ENCODE results near the gene SPOUT1.
A peak's percentile ranks its signal among the peaks of the same experiment; 100 is the strongest.
"Not testable (repeated sequence)": the region's sequence is repeated elsewhere in the genome, so short reads cannot be mapped to it uniquely, and the experiment has no call there.

Gene SPOUT1

DNA sequence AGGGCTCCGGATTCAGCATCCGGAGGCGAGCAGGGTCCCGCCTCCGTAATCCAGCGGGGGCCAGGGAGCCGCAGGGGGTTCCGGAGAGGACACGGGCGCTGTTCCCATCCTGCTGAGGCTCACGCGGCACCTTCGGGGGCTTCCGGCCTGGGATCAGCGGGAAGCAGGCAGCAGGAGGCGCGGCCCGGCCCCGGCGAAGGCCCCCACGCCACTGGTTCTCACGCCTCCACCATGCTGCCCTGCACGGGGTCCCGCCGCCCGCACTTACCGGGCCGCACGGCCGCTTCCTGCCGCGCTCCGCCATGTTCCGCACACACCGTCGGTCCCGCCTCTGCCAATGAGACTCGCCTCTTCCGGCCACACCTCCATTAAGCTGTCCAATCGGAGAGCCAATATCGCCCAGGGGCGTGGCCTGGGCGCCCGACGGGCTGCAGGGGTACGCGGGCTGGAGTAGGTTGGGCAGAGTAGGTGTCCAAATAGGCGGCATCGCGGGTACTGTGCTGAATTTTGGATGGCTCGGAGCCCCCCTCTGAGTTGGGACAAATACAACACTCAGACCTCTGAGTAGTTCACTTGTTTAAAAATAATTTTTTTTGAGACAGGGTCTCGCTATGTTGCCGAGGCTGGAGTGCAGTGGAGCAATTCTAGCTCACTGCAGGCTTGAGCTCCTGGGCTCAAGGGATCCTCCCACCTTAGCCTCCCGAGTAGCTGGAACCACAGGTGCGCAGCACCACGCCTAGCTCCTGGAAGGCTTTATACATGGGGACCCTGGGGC, at the start of gene SPOUT1:
SPOUT1 (minus strand) TSS at position 318 of the 775 bp plus-strand sequence; CDS start at position 304, 14 bp downstream.
- DNase-seq (ENCODE audit: low spot score): peak; percentile 94

DNA sequence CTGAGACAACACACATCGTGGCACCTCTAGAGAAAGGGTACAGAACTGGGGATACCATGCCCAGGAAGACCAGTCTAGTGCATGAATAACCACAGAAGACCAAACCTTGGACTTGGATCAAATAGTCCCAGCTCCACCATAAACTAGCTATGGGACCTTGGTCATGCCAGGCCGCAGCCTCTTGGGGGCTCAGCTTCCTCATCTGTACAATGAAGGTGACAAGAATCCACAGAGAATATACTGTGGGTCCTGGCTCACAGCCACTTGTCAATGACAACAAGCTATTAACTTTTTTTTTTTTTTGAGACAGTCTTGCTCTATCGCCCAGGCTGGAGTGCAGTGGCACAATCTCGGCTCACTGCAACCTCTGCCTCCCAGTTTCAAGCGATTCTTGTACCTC, 48.3 kb upstream of the SPOUT1 start:
- DNase-seq (ENCODE audit: low spot score): no peak

- DNase-seq (ENCODE audit: low spot score): not testable (repeated sequence)
Observed at GRCh38 chr9:128870941-128871265, 41.3 kb upstream of the SPOUT1 start.

- no peak for DNase-seq (ENCODE audit: low spot score)
Observed at GRCh38 chr9:128870128-128870940, 40.7 kb upstream of the SPOUT1 start.

DNA sequence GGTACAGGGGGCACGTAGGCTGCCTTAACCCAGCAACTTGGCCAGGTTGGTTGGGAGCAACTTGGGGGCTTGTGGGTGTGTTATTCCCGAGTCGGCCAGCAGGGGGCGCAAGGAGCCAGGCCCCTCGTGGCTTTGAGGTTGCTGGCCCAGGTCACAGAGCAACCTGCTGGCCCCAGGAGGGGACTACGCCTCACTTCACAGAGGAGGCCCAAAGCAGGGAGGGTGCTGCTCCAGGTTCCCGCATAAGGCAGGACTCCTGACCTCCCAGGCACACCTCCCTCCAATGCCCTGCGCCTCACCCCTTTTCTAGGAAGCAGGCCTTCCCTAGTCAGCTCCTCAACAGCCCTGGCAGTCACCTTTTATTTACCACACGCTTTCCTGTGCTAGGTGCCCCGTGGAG, 34.1 kb upstream of the SPOUT1 start:
- peak; percentile 71 for DNase-seq (ENCODE audit: low spot score)

DNA sequence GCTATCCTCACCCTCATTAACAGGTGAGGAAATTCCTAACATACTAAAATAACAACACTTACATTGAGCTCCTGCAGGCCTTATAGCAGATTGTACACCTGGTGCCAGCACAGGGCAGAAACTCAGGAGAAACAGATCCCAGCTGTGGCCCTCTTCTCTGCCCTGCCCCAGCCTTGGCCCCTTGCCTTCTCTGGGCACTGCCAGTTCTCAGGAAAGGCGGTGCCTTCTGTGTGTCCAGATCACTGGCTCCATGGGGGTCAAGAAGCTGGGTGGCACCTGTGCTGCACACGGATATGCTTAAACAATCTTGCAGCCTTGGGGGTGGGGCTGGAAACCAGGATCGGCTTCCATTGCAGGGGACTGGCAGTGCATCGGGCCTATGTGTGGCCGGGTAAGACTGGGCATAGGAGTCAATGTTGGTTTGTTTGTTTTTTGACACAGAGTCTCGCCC, 32.8 kb upstream of the SPOUT1 start:
- DNase-seq (ENCODE audit: low spot score): peak; percentile 27

GRCh38 chr9:128861501-128861900, 31.9 kb upstream of the SPOUT1 start:
- DNase-seq (ENCODE audit: low spot score): no peak

DNA sequence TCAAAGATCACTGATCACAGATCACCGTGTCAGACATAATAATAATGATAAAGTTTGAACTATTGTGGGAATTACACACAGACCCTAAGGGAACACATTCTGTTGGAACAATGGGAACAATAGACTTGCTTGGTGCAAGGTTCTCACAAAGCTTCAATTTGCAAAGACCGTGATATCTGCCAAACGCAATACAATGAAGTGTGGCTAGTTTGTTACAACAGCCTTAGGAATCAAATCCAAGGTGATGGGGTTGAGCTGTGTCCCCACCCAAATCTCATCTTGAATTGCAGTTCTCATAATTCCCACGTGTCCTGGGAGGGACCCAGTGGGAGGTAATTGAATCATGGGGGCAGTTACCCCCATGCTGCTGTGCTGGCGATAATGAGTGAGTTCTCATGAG, 31.3 kb upstream of the SPOUT1 start:
- DNase-seq (ENCODE audit: low spot score): no peak

DNA sequence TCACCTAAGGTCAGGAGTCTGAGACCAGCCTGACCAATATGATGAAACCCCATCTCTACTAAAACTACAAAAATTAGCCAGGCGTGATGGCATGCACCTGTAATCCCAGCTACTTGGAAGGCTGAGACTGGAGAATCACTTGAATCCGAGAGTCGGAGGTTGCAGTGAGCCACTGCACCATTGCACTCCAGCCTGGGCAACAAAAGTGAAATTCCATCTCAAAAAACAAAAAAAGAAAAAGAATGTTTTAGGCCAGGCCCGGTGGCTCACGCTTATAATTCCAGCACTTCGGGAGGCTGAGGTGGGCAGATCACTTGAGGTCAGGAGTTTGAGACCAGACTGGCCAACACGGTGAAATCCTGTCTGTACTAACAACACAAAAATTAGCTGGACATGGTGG, 28.9 kb upstream of the SPOUT1 start:
- not testable (repeated sequence) for DNase-seq (ENCODE audit: low spot score)

DNA sequence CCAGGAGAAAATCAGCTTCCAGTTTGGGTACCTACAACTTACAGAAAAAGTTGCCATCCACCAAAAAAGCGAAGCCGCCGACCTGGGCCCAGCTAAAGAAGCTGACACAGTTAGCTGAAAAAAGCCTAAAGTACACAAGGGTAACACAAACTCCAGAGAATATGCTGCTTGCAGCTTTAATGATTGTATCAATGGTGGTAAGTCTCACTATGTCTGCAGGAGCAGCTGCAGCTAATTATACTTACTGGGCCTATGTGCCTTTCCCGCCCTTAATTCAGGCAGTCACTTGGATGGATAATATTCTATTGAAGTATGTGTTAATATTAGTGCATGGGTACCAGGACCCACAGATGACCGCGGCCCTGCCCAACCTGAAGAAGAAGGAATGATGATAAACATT, 24.9 kb upstream of the SPOUT1 start:
- not testable (repeated sequence) for DNase-seq (ENCODE audit: low spot score)

- DNase-seq (ENCODE audit: low spot score): not testable (repeated sequence)
Observed at GRCh38 chr9:128852646-128853045, 23.1 kb upstream of the SPOUT1 start.

GRCh38 chr9:128851779-128852600, 22.4 kb upstream of the SPOUT1 start:
- DNase-seq (ENCODE audit: low spot score): peak; percentile 59

- DNase-seq (ENCODE audit: low spot score): not testable (repeated sequence)
Observed at GRCh38 chr9:128851024-128851423, 21.4 kb upstream of the SPOUT1 start.

GRCh38 chr9:128847803-128848202, 18.2 kb upstream of the SPOUT1 start:
- no peak for DNase-seq (ENCODE audit: low spot score)

DNA sequence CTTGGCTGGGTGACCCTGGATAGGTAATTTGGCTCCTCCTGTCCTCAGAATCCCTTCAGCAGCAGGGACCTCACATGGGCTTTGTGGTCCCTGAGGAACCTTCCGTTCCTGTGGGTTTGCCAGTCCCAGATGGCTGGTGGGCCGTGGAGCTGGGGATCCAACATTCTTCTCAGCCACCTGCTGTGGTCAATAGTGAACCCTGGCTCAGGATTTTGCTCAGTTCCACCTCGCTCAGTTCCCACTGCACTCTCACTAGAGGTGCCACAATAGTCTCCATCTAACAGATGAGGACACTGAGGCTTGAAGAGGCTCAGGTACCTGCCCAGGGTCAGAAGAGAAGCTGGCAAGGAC, 17.1 kb upstream of the SPOUT1 start:
- no peak for DNase-seq (ENCODE audit: low spot score)

DNA sequence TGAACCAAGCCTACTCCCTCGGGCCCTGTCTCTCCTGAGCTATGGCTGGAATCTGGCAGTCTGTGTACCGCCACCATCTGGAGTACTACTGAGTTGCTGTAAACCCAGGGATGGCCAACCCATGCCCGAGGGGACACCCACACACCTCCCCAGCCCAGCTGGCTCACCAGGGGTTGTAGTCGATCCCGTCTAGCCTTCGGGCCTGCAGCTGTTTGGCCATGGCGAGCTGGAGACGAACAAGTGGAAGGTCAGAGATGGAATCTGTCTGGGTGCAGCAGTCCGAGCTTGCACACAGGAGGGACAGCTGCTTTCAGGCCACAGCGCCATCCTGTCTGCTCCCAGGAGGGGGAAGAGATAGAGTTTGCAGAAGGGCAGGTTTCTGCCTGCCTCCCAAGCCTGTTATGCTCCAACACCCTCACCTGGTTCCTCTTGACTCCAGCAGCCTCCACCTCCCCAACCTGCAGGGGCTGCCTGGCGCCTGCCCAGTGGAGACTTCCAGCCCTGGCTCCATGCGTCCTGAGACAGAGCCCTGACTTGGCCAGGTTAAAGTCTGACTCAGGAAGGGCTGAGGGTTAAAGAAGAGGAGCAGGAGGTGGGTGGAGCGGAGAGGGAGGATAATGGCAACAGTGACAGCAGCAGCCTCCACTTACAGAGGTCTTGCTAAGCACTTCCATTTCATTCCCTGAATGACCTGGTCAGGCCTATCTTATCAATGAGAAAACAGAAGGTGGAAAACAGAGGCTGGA, 15.8 kb upstream of the SPOUT1 start:
- peak; percentile 25 for DNase-seq (ENCODE audit: low spot score)

DNA sequence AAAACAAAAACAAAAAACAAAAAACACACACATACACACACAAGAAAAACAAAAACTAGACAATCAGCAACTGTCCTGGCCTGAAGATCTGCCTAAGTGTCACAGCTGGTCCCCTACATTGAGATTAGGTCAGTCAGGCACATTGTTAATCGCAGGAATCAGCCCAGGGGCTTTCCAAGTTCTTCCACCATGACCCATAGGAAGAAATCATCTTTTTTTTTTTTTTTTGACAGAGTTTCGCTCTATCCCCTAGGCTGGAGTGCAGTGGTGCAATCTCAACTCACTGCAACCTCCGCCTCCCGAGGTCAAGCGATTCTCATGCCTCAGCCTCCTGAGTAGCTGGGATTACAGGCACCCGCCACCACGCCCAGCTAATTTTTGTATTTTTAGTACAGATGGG, 13.6 kb upstream of the SPOUT1 start:
- DNase-seq (ENCODE audit: low spot score): not testable (repeated sequence)

GRCh38 chr9:128841694-128842492, 12.3 kb upstream of the SPOUT1 start:
- DNase-seq (ENCODE audit: low spot score): no peak

DNA sequence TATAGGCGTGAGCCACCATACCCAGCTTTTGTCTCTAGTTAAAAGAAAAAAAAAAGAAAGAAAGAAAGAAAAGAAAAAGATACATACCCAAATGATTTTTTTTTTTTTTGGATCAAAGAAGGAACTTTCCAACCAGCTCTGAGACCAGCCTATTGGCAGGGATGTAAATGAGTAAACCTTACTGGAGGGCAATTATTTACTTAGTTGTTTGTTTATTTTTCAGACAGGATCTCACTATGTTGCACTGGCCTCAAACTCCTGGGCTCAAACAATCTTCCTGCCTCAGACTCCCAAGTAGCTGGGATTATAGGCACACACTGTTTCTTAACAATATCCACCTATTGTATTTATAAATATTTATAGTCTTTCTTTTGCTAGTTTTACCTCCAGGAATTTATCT, 10.9 kb upstream of the SPOUT1 start:
- no peak for DNase-seq (ENCODE audit: low spot score)

GRCh38 chr9:128838338-128838737, 8.7 kb upstream of the SPOUT1 start:
- no peak for DNase-seq (ENCODE audit: low spot score)

Data from cerebellar cortex (tissue), 1 donor.